ENCODE data around the gene CREB3L4.

- TF ChIP-seq CTCF (IDR thresholded peaks at IDR 0.05) (no peak), POLR2AphosphoS5 (IDR thresholded peaks at IDR 0.05; ENCODE audit: insufficient read depth in 1 of 2, low read depth in 1 of 2) (no peak)
Measured at GRCh38 chr1:153991806-153992205, 24.1 kb downstream of the CREB3L4 start.
